IPS-NIHi7 (cell line): Measurements from ENCODE around the gene PTPRN2.
"Not testable (repeated sequence)": the region's sequence is repeated elsewhere in the genome, so short reads cannot be mapped to it uniquely, and the experiment has no call there.

Experiments used
- DNase-seq: peaks from one replicate; pipeline ENCODE4 v3.0.0; 2012; ENCODE audit warnings: mixed read lengths; ENCODE audit errors: extremely low spot score

The PTPRN2 gene

GRCh38 chr7:157592636-157593320 is 994.8 kb downstream of the PTPRN2 start:
- not testable (repeated sequence) for DNase-seq

- no peak for DNase-seq
Observed at GRCh38 chr7:157590526-157590925, 997.1 kb downstream of the PTPRN2 start.

- no peak for DNase-seq
Observed at GRCh38 chr7:157589680-157590079, 997.9 kb downstream of the PTPRN2 start.

GRCh38 chr7:157587805-157588560 is 999.6 kb downstream of the PTPRN2 start:
- no peak for DNase-seq

- DNase-seq, result no peak
Observed at GRCh38 chr7:157587051-157587804, 1000.4 kb downstream of the PTPRN2 start.

GRCh38 chr7:157586426-157586955 is 1001.1 kb downstream of the PTPRN2 start:
- no peak for DNase-seq

- DNase-seq, result no peak
Observed at GRCh38 chr7:157585113-157585861, 1002.3 kb downstream of the PTPRN2 start.

- DNase-seq, result no peak
Observed at GRCh38 chr7:157584420-157584819, 1003.2 kb downstream of the PTPRN2 start.

GRCh38 chr7:157581740-157582139 is 1005.9 kb downstream of the PTPRN2 start:
- DNase-seq, result no peak

GRCh38 chr7:157580324-157580723 is 1007.3 kb downstream of the PTPRN2 start:
- DNase-seq, result no peak

- no peak for DNase-seq
Observed at GRCh38 chr7:157579425-157579824, 1008.2 kb downstream of the PTPRN2 start.

GRCh38 chr7:157577796-157578339 is 1009.8 kb downstream of the PTPRN2 start:
- DNase-seq, result no peak

- DNase-seq, result no peak
Observed at GRCh38 chr7:157577061-157577460, 1010.6 kb downstream of the PTPRN2 start.

GRCh38 chr7:157576415-157576814 is 1011.2 kb downstream of the PTPRN2 start:
- DNase-seq, result no peak

GRCh38 chr7:157575777-157576176 is 1011.8 kb downstream of the PTPRN2 start:
- DNase-seq, result no peak

- DNase-seq, result no peak
Observed at GRCh38 chr7:157574914-157575586, 1012.6 kb downstream of the PTPRN2 start.

GRCh38 chr7:157574120-157574825 is 1013.4 kb downstream of the PTPRN2 start:
- DNase-seq, result no peak

- DNase-seq, result no peak
Observed at GRCh38 chr7:157573244-157573643, 1014.4 kb downstream of the PTPRN2 start.

- DNase-seq, result no peak
Observed at GRCh38 chr7:157572622-157573021, 1015.0 kb downstream of the PTPRN2 start.
